ENCODE data around the gene AHDC1.

DNA sequence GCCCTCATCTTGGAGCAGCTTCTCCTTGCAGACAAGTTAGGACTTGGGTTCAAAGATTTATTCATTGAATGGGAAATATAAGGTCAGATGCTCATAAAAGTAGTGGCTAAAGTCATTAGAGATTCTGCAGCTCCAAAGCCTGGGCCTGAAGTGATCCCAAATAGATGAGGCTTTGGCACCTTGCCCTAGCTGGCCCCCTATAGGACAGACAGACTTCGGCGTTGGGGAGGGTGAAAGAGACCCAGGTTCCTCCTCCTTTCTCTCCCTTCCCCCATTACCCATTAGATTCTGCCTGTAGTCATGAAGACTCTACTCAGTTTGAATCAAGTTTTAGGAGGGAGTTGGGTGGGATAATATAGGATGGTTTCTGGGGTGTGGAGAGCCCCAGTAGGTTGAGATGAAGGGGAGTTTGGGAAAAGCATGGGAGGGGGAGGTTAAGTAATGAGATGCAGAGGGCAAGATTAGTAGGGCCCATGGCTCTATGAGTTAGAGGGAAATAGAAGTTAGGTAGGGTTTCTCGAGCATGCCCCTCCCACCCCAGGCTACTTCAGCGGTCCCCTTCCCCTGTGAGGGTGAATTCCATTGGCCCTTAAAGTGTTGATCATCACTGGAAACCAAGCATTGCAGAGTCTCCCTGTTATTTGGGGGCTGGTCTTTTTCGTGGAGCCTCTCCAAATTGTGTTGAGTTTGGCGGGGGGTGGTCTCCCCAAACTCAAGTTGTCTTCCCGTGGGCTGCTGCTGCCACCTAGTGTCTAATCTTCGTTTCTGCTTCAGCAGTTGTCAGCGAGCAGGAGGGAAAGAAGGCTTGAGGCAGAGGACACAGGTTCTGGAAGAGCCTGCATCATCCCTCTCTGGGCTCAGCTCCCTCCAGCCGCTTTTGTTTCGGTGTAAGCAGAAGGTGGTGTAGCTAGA is 2.1 kb upstream of the AHDC1 start:
- no peak for TF ChIP-seq EP300 (IDR thresholded peaks at IDR 0.05)
- TF ChIP-seq, protein P1, sequence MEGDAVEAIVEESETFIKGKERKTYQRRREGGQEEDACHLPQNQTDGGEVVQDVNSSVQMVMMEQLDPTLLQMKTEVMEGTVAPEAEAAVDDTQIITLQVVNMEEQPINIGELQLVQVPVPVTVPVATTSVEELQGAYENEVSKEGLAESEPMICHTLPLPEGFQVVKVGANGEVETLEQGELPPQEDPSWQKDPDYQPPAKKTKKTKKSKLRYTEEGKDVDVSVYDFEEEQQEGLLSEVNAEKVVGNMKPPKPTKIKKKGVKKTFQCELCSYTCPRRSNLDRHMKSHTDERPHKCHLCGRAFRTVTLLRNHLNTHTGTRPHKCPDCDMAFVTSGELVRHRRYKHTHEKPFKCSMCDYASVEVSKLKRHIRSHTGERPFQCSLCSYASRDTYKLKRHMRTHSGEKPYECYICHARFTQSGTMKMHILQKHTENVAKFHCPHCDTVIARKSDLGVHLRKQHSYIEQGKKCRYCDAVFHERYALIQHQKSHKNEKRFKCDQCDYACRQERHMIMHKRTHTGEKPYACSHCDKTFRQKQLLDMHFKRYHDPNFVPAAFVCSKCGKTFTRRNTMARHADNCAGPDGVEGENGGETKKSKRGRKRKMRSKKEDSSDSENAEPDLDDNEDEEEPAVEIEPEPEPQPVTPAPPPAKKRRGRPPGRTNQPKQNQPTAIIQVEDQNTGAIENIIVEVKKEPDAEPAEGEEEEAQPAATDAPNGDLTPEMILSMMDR (IDR thresholded peaks at IDR 0.05) = peak; percentile 73 to 95 (median 82)

Measured in ovary (tissue), 3 donors.